HG03064 (cell line): ENCODE results near the gene CNTRL.

Source experiments
- ATAC-seq: cut with Tn5 transposase; IDR thresholded peaks from one replicate; pipeline ENCODE4 v1.9.1; 2021; ENCODE audit warnings: low read depth; ENCODE audit not compliant: unreplicated experiment

The CNTRL gene

DNA sequence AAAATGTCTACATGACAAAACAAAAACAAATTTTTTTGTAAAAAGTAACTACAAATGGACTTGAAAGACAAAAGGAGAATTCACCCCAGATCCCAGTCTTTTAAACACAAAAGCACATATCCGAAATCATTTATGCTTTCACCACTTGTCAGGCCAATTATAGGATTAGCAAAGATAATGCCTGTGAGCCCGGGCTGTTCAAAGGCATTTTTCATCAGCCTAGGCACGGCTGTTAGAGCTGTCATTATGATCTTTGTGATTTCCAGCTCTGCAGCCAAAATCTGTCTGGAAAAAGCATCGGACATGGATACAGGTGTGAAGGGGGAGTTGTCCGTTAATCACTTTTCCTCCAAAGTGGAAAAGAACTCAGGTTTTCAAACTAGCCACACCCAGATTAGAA is 150.5 kb downstream of the CNTRL start:
- no peak for ATAC-seq

GRCh38 chr9:121226175-121226574 is 151.4 kb downstream of the CNTRL start:
- no peak for ATAC-seq
